Measurements from ENCODE around the gene PSG6.
"Not testable (repeated sequence)": the region's sequence is repeated elsewhere in the genome, so short reads cannot be mapped to it uniquely, and the experiment has no call there.

DNA sequence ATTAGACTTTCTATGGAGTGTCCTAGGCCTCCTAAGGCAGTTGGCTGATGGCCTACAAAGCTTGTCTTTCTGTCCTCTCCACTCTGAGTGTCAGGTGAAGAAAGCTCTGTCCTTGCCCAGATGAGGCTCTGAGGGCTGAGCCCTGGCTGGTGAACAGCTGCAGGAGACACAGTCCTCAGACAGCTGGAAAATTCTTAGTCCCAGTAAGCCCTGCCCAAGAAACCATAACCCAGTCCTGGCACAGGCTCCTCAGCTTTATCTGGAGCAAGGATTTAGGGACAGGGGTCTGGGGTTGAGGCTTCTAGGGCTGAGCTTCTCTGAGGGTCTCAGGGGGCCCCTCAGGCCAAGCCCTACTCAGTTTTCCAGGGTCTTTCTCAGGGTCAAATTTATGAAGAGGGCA, 17.0 kb upstream of the PSG6 start:
- TF ChIP-seq, protein P1, sequence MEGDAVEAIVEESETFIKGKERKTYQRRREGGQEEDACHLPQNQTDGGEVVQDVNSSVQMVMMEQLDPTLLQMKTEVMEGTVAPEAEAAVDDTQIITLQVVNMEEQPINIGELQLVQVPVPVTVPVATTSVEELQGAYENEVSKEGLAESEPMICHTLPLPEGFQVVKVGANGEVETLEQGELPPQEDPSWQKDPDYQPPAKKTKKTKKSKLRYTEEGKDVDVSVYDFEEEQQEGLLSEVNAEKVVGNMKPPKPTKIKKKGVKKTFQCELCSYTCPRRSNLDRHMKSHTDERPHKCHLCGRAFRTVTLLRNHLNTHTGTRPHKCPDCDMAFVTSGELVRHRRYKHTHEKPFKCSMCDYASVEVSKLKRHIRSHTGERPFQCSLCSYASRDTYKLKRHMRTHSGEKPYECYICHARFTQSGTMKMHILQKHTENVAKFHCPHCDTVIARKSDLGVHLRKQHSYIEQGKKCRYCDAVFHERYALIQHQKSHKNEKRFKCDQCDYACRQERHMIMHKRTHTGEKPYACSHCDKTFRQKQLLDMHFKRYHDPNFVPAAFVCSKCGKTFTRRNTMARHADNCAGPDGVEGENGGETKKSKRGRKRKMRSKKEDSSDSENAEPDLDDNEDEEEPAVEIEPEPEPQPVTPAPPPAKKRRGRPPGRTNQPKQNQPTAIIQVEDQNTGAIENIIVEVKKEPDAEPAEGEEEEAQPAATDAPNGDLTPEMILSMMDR (conservative IDR thresholded peaks at IDR 0.05; ENCODE audit: low read depth, low read length) = not testable (repeated sequence)
- not testable (repeated sequence) for TF ChIP-seq EZH2 (IDR thresholded peaks at IDR 0.05; ENCODE audit: borderline replicate concordance, low read depth, low read length, poor library complexity, severe bottlenecking)

All from A673 (cell line).